Measurements from ENCODE around the gene C7orf57.

DNA sequence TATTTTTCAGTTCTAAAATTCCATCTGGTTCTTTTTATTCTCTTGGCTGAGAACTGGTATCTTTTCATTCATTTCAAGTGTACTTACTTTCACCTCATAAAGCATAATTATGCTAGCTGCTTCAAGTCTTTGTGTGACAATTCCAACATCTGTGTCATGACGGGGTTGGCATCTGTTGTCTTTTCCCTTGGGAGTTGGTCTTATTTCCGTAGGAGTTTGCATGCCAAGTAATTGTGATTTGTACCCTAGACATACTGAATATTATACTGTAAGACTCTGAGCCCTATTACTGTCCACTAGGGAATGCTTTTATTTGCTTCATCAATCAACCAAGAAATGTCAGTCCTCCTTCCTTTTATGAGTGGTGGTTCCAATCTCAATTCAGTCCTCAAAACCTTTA is 31.3 kb upstream of the C7orf57 start:
- no peak for TF ChIP-seq SUZ12 (IDR thresholded peaks at IDR 0.05; ENCODE audit: unreplicated experiment)
- TF ChIP-seq, protein P1, sequence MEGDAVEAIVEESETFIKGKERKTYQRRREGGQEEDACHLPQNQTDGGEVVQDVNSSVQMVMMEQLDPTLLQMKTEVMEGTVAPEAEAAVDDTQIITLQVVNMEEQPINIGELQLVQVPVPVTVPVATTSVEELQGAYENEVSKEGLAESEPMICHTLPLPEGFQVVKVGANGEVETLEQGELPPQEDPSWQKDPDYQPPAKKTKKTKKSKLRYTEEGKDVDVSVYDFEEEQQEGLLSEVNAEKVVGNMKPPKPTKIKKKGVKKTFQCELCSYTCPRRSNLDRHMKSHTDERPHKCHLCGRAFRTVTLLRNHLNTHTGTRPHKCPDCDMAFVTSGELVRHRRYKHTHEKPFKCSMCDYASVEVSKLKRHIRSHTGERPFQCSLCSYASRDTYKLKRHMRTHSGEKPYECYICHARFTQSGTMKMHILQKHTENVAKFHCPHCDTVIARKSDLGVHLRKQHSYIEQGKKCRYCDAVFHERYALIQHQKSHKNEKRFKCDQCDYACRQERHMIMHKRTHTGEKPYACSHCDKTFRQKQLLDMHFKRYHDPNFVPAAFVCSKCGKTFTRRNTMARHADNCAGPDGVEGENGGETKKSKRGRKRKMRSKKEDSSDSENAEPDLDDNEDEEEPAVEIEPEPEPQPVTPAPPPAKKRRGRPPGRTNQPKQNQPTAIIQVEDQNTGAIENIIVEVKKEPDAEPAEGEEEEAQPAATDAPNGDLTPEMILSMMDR (IDR thresholded peaks at IDR 0.05 in 2 of 3, conservative IDR thresholded peaks at IDR 0.05 in 1 of 3; ENCODE audit: control insufficient read depth in 2 of 3, extremely low read depth in 1 of 3, insufficient read depth in 1 of 3, low read depth in 3 of 3, low read length in 3 of 3), result no peak
- TF ChIP-seq, protein P2, sequence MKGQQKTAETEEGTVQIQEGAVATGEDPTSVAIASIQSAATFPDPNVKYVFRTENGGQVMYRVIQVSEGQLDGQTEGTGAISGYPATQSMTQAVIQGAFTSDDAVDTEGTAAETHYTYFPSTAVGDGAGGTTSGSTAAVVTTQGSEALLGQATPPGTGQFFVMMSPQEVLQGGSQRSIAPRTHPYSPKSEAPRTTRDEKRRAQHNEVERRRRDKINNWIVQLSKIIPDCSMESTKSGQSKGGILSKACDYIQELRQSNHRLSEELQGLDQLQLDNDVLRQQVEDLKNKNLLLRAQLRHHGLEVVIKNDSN (IDR thresholded peaks at IDR 0.05; ENCODE audit: borderline replicate concordance, extremely low read length, insufficient read depth, low read depth, low read length), result no peak
- TF ChIP-seq EZH2 (IDR thresholded peaks at IDR 0.05; ENCODE audit: borderline replicate concordance, control insufficient read depth, low read depth, low read length), result no peak
- TF ChIP-seq NFYA (IDR thresholded peaks at IDR 0.05; ENCODE audit: borderline replicate concordance, low read depth, low read length), result no peak
